SK-N-MC (cell line): Measurements from ENCODE around the gene MTA2.

Experiments used
- EZH2 ChIP-seq: fragments of 200-600 bp; sonication (generic); IDR thresholded peaks from one replicate; pipeline ENCODE4 v1.6.1; 2017; ENCODE audit warnings: antibody characterized with exemption
- FOXP2 ChIP-seq: optimal IDR thresholded peaks from 2 replicates; pipeline ENCODE3; 2011; ENCODE audit warnings: mild to moderate bottlenecking, moderate library complexity; ENCODE audit not compliant: insufficient read depth; ENCODE audit errors: extremely low read length, control extremely low read depth
- POLR2AphosphoS5 ChIP-seq: IDR thresholded peaks from 2 replicates; pipeline ENCODE4 v1.6.1; 2012; ENCODE audit warnings: mild to moderate bottlenecking, low read depth, low read length, borderline replicate concordance

GRCh38 chr11:62591448-62592145 lies 10.1 kb downstream of the MTA2 start, which contains the start of gene TUT1:
- peak; percentile 98 for TF ChIP-seq POLR2AphosphoS5
- TF ChIP-seq EZH2: no peak
- peak; percentile 77 for TF ChIP-seq FOXP2
